GM10266 (cell line): ENCODE data around the gene MBP.
A peak's percentile ranks its signal among the peaks of the same experiment; 100 is the strongest.

Source experiments
- DNase-seq: peaks from one replicate; pipeline ENCODE4 v3.0.0; 2012; ENCODE audit errors: extremely low spot score
- TF ChIP-seq, protein P1 (sequence below): IDR thresholded peaks from 2 replicates; pipeline ENCODE4 v1.5.1; 2012; ENCODE audit warnings: mild to moderate bottlenecking, low read depth; ENCODE audit not compliant: control insufficient read depth, insufficient read depth; ENCODE audit errors: missing control alignments

MBP gene

GRCh38 chr18:77059294-77059916, 73.2 kb downstream of the MBP start:
- TF ChIP-seq, protein P1, sequence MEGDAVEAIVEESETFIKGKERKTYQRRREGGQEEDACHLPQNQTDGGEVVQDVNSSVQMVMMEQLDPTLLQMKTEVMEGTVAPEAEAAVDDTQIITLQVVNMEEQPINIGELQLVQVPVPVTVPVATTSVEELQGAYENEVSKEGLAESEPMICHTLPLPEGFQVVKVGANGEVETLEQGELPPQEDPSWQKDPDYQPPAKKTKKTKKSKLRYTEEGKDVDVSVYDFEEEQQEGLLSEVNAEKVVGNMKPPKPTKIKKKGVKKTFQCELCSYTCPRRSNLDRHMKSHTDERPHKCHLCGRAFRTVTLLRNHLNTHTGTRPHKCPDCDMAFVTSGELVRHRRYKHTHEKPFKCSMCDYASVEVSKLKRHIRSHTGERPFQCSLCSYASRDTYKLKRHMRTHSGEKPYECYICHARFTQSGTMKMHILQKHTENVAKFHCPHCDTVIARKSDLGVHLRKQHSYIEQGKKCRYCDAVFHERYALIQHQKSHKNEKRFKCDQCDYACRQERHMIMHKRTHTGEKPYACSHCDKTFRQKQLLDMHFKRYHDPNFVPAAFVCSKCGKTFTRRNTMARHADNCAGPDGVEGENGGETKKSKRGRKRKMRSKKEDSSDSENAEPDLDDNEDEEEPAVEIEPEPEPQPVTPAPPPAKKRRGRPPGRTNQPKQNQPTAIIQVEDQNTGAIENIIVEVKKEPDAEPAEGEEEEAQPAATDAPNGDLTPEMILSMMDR: peak; percentile 45
- peak; percentile 53 for DNase-seq

DNA sequence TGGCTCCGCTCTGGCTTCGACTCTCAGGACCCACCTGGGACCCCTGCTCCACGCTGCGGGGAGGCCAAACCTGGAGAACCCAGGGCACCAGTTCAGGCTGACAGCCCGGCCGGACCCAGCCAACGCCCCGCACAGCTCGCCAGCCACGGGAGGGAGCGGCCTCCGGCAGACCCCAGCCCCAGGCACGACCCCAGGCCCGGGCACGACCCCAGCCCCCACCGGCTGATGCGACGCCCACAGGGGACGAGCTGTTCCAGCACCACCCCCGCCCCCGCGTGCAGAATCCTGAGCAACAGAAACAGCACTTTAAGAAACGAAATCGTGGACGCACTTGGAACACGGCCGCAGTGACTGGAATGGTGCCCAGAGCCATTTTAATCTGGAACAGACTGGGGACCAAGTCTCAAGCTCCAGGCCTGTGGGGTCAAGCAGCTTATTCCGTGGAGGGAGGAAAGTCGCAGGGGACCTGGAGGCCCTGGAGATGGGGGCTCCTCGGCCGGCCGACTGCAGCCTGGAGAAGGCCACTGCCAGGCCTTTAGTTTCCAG, 74.2 kb downstream of the MBP start:
- TF ChIP-seq, protein P1: no peak
- DNase-seq: no peak

GRCh38 chr18:77057006-77057395, 75.6 kb downstream of the MBP start:
- TF ChIP-seq, protein P1: no peak
- DNase-seq: no peak

GRCh38 chr18:77056344-77057005, 76.1 kb downstream of the MBP start:
- peak; percentile 33 for DNase-seq
- TF ChIP-seq, protein P1: no peak

DNA sequence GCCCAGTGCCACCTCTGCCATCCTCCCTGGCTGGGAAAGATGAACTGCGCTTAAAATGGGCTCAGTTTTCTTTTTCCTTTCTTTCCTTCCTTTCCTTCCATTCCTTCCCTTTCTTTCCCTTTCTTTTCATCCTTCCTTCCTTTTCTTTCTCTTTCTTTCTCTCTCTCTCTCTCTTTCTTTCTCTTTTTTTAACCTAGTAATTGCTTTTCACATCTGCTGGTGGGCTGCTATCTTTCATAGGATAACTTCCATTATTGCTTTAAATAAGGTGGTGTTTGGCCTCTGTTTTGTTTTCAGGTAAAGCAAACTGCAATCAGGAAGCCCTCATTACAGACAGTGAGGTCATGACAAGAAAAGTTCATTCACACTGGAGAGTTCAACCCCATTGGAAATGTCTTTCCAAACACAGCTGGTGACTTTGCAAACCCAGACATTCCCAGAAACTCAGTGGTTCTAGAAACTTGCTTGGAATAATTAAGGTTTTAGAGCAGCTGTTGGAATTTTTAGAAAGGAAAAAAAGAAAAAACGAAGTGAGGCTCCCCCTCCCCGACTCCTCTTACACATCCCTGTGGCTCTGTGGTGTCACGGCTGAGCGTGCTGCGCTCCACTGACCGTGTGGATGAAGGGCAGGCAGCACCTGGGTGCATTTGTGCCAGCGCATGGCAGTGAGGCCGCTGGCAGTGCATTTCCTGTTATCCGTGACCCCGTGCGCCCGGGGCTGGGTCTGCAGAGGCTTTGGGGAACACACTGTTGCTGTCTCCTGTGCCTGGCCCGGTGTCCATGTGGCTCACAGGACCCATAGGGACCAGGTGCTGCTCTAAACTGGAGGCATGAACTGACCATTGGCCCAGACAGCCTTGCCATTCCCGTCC, 76.9 kb downstream of the MBP start:
- TF ChIP-seq, protein P1: no peak
- no peak for DNase-seq

DNA sequence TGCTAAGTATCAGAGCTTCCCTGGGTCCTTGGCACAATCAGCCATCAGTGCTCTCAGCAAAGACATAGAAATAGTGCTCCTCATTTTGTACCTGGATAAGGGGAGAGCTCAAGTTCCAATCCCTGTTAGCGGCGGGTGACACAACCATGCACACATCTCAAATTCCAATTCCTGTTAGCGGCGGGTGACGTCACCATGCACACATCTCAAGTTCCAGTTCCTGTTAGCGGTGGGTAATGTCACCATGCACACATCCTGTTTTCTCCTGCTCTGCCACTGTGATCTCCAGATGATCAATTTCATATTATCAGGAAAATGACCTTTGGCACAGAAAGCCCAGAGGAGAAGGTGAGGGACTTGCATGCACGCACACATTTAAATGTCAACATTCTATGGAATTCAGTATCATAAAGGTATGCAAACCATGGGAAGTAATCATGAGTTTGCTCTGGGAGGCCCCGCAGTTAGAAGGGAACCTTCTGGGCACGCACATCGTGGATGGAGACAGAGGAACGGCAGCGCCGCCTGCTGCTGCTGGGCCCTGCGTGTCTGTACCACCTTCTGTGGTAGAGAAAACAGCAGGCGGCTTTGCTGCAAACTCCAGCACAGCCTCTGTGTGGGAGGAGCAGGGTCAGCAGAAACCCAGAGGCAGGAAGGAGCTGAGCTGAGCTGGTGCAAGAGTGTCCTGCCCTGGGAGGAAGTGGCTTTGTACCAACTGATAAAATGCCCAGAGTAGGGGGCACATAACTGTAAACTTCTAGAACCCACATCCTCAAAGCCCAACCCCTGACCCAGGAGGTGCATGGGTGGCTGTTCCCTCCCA, 77.8 kb downstream of the MBP start:
- peak; percentile 81 for DNase-seq
- TF ChIP-seq, protein P1: peak; percentile 83
